H9 (cell line): ENCODE measurements around the gene M6PR. TPM values are rescaled to one million over a fixed set of nuclear protein-coding genes. Genes with fewer than 3 reads are reported as not detected.

Experiments
- DNase-seq: peaks from one replicate; pipeline ENCODE4 v3.0.0-alpha.2; 2017
- H2AFZ ChIP-seq: one replicate; pipeline ENCODE4 v1.6.1; 2013; ENCODE audit warnings: mild to moderate bottlenecking, low read length, control low read depth, moderate library complexity
- H2AK5ac ChIP-seq: 2 replicates; pipeline ENCODE4 v1.6.1; 2013; ENCODE audit warnings: low read length, control low read depth, mixed read lengths; ENCODE audit not compliant: insufficient read length
- H2BK120ac ChIP-seq: one replicate; pipeline ENCODE4 v1.6.1; 2013; ENCODE audit warnings: low read depth, mild to moderate bottlenecking, low read length, control low read depth, inconsistent platforms; ENCODE audit not compliant: poor library complexity, severe bottlenecking
- H2BK12ac ChIP-seq: 2 replicates; pipeline ENCODE4 v1.6.1; 2013; ENCODE audit warnings: low read length, control low read depth, mixed read lengths, low read depth; ENCODE audit not compliant: insufficient read length
- H2BK15ac ChIP-seq: 2 replicates; pipeline ENCODE4 v1.6.1; 2013; ENCODE audit warnings: low read depth, low read length, control low read depth
- H2BK20ac ChIP-seq: one replicate; pipeline ENCODE4 v1.6.1; 2013; ENCODE audit warnings: low read depth, mild to moderate bottlenecking, low read length, control low read depth, inconsistent platforms; ENCODE audit not compliant: poor library complexity, severe bottlenecking
- H2BK5ac ChIP-seq: 2 replicates; pipeline ENCODE4 v1.6.1; 2013; ENCODE audit warnings: low read length, control low read depth, mixed read lengths; ENCODE audit not compliant: insufficient read length
- H3K14ac ChIP-seq: 2 replicates; pipeline ENCODE4 v1.6.1; 2013; ENCODE audit warnings: low read length, control low read depth; ENCODE audit not compliant: insufficient read depth
- H3K18ac ChIP-seq: 2 replicates; pipeline ENCODE4 v1.6.1; 2013; ENCODE audit warnings: low read depth, mild to moderate bottlenecking, mixed read lengths, low read length, control low read depth; ENCODE audit not compliant: insufficient read length
- H3K23ac ChIP-seq: 2 replicates; pipeline ENCODE4 v1.6.1; 2013; ENCODE audit warnings: low read length, control low read depth, mixed read lengths, low read depth; ENCODE audit not compliant: insufficient read length
- H3K23me2 ChIP-seq: 2 replicates; pipeline ENCODE4 v1.6.1; 2013; ENCODE audit warnings: low read depth, mild to moderate bottlenecking, mixed read lengths, low read length, control low read depth; ENCODE audit not compliant: insufficient read length, poor library complexity, severe bottlenecking
- H3K27ac ChIP-seq: 2 replicates; pipeline ENCODE4 v1.5.1; 2013; ENCODE audit warnings: low read length, control low read depth, mixed read lengths, low read depth; ENCODE audit not compliant: insufficient read length
- H3K27me3 ChIP-seq: 2 replicates; pipeline ENCODE4 v1.6.1; 2013; ENCODE audit warnings: low read length, control low read depth, inconsistent platforms; ENCODE audit not compliant: insufficient read depth
- H3K4ac ChIP-seq: 2 replicates; pipeline ENCODE4 v1.6.1; 2013; ENCODE audit warnings: low read depth, mild to moderate bottlenecking, control low read depth, inconsistent platforms, low read length, moderate library complexity
- H3K4me1 ChIP-seq: 2 replicates; pipeline ENCODE4 v1.6.1; 2013; ENCODE audit warnings: low read length, control low read depth, inconsistent platforms; ENCODE audit not compliant: insufficient read depth
- H3K4me2 ChIP-seq: 2 replicates; pipeline ENCODE4 v1.6.1; 2013; ENCODE audit warnings: low read length, control low read depth, mixed read lengths; ENCODE audit not compliant: insufficient read length, insufficient read depth
- H3K56ac ChIP-seq: 2 replicates; pipeline ENCODE4 v1.6.1; 2013; ENCODE audit warnings: low read depth, mild to moderate bottlenecking, mixed read lengths, low read length, control low read depth; ENCODE audit not compliant: insufficient read length
- H3K79me1 ChIP-seq: 2 replicates; pipeline ENCODE4 v1.6.1; 2013; ENCODE audit warnings: low read depth, mild to moderate bottlenecking, moderate library complexity, low read length, control low read depth, inconsistent platforms; ENCODE audit not compliant: insufficient read depth, poor library complexity, severe bottlenecking
- H3K79me2 ChIP-seq: 2 replicates; pipeline ENCODE4 v1.6.1; 2013; ENCODE audit warnings: low read length, control low read depth, inconsistent platforms; ENCODE audit not compliant: insufficient read depth
- H3K9ac ChIP-seq: 2 replicates; pipeline ENCODE4 v1.6.1; 2013; ENCODE audit warnings: low read length, control low read depth, mixed read lengths; ENCODE audit not compliant: insufficient read length; ENCODE audit errors: extremely low read depth
- H3K9me3 ChIP-seq: one replicate; pipeline ENCODE4 v1.6.1; 2013; ENCODE audit warnings: low read depth, low read length, inconsistent platforms; ENCODE audit not compliant: control insufficient read depth
- H3T11ph ChIP-seq: one replicate; pipeline ENCODE4 v1.6.1; 2013; ENCODE audit warnings: mild to moderate bottlenecking, low read length, control low read depth, inconsistent platforms
- H4K20me1 ChIP-seq: one replicate; pipeline ENCODE4 v1.6.1; 2013; ENCODE audit not compliant: control insufficient read depth, insufficient read length, insufficient read depth
- H4K5ac ChIP-seq: 2 replicates; pipeline ENCODE4 v1.6.1; 2013; ENCODE audit warnings: low read depth, mild to moderate bottlenecking, mixed read lengths, low read length, control low read depth; ENCODE audit not compliant: insufficient read length
- H4K8ac ChIP-seq: replicated peaks from 2 replicates; pipeline ENCODE4 v1.6.1; 2013; ENCODE audit warnings: low read length, control low read depth, mixed read lengths, low read depth; ENCODE audit not compliant: insufficient read length
- H4K91ac ChIP-seq: 2 replicates; pipeline ENCODE4 v1.6.1; 2013; ENCODE audit warnings: low read depth, mild to moderate bottlenecking, moderate library complexity, mixed read lengths, low read length, control low read depth; ENCODE audit not compliant: insufficient read length
- H3K27ac Mint-ChIP-seq, 3 experiments: 2 replicates in 2 of 3; 3 replicates in 1 of 3; pipeline ENCODE4 v1.8.0; 2020 to 2021; ENCODE audit warnings: mixed read lengths in 3 of 3, mild to moderate bottlenecking in 1 of 3, moderate library complexity in 1 of 3
- H3K27me3 Mint-ChIP-seq: 2 replicates; pipeline ENCODE4 v1.8.0; 2021; ENCODE audit warnings: low read depth, mild to moderate bottlenecking, moderate library complexity, mixed read lengths
- H3K36me3 Mint-ChIP-seq, 3 experiments: 2 replicates in 2 of 3; 3 replicates in 1 of 3; pipeline ENCODE4 v1.8.0; 2020 to 2021; ENCODE audit warnings: low read depth in 3 of 3, mixed read lengths in 3 of 3; ENCODE audit not compliant: insufficient read depth in 1 of 3
- H3K4me1 Mint-ChIP-seq, 2 experiments: 2 replicates each; pipeline ENCODE4 v1.8.0; 2020; ENCODE audit warnings: mixed read lengths in 2 of 2
- H3K4me3 Mint-ChIP-seq, 2 experiments: 2 replicates in 1 of 2; 3 replicates in 1 of 2; pipeline ENCODE4 v1.8.0; 2020 to 2021; ENCODE audit warnings: mild to moderate bottlenecking in 2 of 2, mixed read lengths in 2 of 2, moderate library complexity in 1 of 2
- H3K9me3 Mint-ChIP-seq, 2 experiments: 2 replicates in 1 of 2; 3 replicates in 1 of 2; pipeline ENCODE4 v1.8.0; 2020; ENCODE audit warnings: mild to moderate bottlenecking in 2 of 2, mixed read lengths in 2 of 2, moderate library complexity in 1 of 2
- CTCF ChIP-seq: fragments of 200-600 bp; sonication (generic); conservative IDR thresholded peaks from 3 replicates; pipeline ENCODE4 v1.8.0; 2021; ENCODE audit warnings: antibody characterized with exemption, mild to moderate bottlenecking
- total RNA-seq: library from RNA; stranded (reverse); gene quantifications from 2 replicates; pipeline ENCODE4 v1.2.1, GENCODE V29; 2021

M6PR gene
- total RNA-seq, 1 experiment from 2014 or later, result 163 TPM

- Histone ChIP-seq H4K8ac (no peak overlapping the region), H3K18ac (no peak overlapping the region), H3K4ac (no peak overlapping the region), H2AFZ (no peak overlapping the region), H2BK12ac (no peak overlapping the region), H4K91ac (no peak overlapping the region), H3K27me3 (no peaks in the 10 kb centered on the region), H3K79me1 (no peaks in the 10 kb centered on the region), H3K79me2 (no peaks in the 10 kb centered on the region), H3K4me1 (peaks cover 3% of the 10 kb centered on the region; the same call in 1 of the 2 replicates), H2AK5ac (no peak overlapping the region), H2BK120ac (no peak overlapping the region), H3K27ac (no peak overlapping the region), H3K9ac (no peak overlapping the region), H3K23ac (no peak overlapping the region), H3K4me2 (no peak overlapping the region), H4K5ac (no peak overlapping the region), H3K14ac (no peak overlapping the region), H3K23me2 (no peaks in the 10 kb centered on the region), H2BK5ac (no peak overlapping the region), H4K20me1 (no peaks in the 10 kb centered on the region), H3K9me3 (no peaks in the 10 kb centered on the region), H2BK20ac (no peak overlapping the region), H2BK15ac (no peak overlapping the region), H3T11ph (no peak overlapping the region), H3K56ac (no peak overlapping the region)
- TF ChIP-seq CTCF, result no peak
- Mint-ChIP-seq H3K27me3 (no peaks in the 10 kb centered on the region), H3K4me1 (peaks cover 12% of the 10 kb centered on the region in 2 experiments), H3K36me3 (peaks cover 3 to 19% (median 19%) of the 10 kb centered on the region in 3 experiments; a peak in 6 of 7 replicates), H3K4me3 (no peak overlapping the region), H3K27ac (no peak overlapping the region), H3K9me3 (peaks cover 3 to 23% of the 10 kb centered on the region in 2 experiments; a peak in 4 of 5 replicates)
- DNase-seq, result no peak
Measured at GRCh38 chr12:8894378-8894777, 55.1 kb downstream of the M6PR start.
